Measurements from ENCODE around the gene KCNIP4. TPM values are rescaled to one million over a fixed set of nuclear protein-coding genes. Genes with fewer than 3 reads are reported as not detected.

Gene KCNIP4
- total RNA-seq, 6 experiments from 2014 or later = not detected

GRCh38 chr4:21792736-21793135 is 155.8 kb downstream of the KCNIP4 start:
- ATAC-seq (no peak), DNase-seq (no peak)
- H3K27me3 ChIP-seq = no peaks in the 10 kb centered on the region
- H3K36me3 ChIP-seq = no peaks in the 10 kb centered on the region
- H3K9me3 ChIP-seq = no peaks in the 10 kb centered on the region
- H3K4me1 ChIP-seq = no peaks in the 10 kb centered on the region
- no peak overlapping the region for H3K4me3 ChIP-seq
- TF ChIP-seq, protein P1, sequence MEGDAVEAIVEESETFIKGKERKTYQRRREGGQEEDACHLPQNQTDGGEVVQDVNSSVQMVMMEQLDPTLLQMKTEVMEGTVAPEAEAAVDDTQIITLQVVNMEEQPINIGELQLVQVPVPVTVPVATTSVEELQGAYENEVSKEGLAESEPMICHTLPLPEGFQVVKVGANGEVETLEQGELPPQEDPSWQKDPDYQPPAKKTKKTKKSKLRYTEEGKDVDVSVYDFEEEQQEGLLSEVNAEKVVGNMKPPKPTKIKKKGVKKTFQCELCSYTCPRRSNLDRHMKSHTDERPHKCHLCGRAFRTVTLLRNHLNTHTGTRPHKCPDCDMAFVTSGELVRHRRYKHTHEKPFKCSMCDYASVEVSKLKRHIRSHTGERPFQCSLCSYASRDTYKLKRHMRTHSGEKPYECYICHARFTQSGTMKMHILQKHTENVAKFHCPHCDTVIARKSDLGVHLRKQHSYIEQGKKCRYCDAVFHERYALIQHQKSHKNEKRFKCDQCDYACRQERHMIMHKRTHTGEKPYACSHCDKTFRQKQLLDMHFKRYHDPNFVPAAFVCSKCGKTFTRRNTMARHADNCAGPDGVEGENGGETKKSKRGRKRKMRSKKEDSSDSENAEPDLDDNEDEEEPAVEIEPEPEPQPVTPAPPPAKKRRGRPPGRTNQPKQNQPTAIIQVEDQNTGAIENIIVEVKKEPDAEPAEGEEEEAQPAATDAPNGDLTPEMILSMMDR (IDR thresholded peaks at IDR 0.05) = no peak
- TF ChIP-seq POLR2A (IDR thresholded peaks at IDR 0.05) = no peak
- H3K27ac ChIP-seq = no peak overlapping the region
- intact Hi-C loops (cut with DNase I) = loop anchor here in 1 of 2 donors (10.0 kb wide), 1 partner anchor 592 kb away; no protein-coding TSS in a partner anchor

- WGBS (ENCODE audit: insufficient coverage, low coverage, low lambda C conversion rate, missing lambda C conversion rate) = 25% methylated on average over 4 of the region's 4 CpGs
- DNase-seq = no peak
These were observed 158.0 kb downstream of the KCNIP4 start for GRCh38 chr4:21790438-21791029.

GRCh38 chr4:21780148-21780547 is 168.4 kb downstream of the KCNIP4 start:
- no peaks in the 10 kb centered on the region for H3K36me3 ChIP-seq
- TF ChIP-seq, protein P1 (IDR thresholded peaks at IDR 0.05) = no peak
- TF ChIP-seq POLR2A (IDR thresholded peaks at IDR 0.05) = no peak
- no peak overlapping the region for H3K4me3 ChIP-seq
- H3K9me3 ChIP-seq = no peaks in the 10 kb centered on the region
- H3K27ac ChIP-seq = no peak overlapping the region
- DNase-seq = no peak
- no peaks in the 10 kb centered on the region for H3K27me3 ChIP-seq
- intact Hi-C loops (cut with DNase I) = no loop called here
- H3K4me1 ChIP-seq = peaks cover 0 to 5% (median 0%) of the 10 kb centered on the region in 4 donors
- ATAC-seq = peak in 1 of 4 donors; percentile 54

More at GRCh38 chr4:21790438-21791029, 158.0 kb downstream of the KCNIP4 start:
- ATAC-seq = no peak
- H3K9me3 ChIP-seq = no peaks in the 10 kb centered on the region
- no peaks in the 10 kb centered on the region for H3K27me3 ChIP-seq
- H3K36me3 ChIP-seq = no peaks in the 10 kb centered on the region
- H3K27ac ChIP-seq = no peak overlapping the region
- intact Hi-C loops (cut with DNase I) = loop anchor here in 1 of 2 donors (10.0 kb wide), 1 partner anchor 594 kb away; no protein-coding TSS in a partner anchor
- H3K4me1 ChIP-seq = no peaks in the 10 kb centered on the region
- TF ChIP-seq, protein P1 (IDR thresholded peaks at IDR 0.05) = peak; percentile 20 to 57 (median 50)
- no peak for TF ChIP-seq POLR2A (IDR thresholded peaks at IDR 0.05)
- H3K4me3 ChIP-seq = no peak overlapping the region

GRCh38 chr4:21778702-21779101 is 169.9 kb downstream of the KCNIP4 start:
- Histone ChIP-seq H3K4me3 (no peak overlapping the region), H3K9me3 (no peaks in the 10 kb centered on the region), H3K27me3 (no peaks in the 10 kb centered on the region), H3K36me3 (no peaks in the 10 kb centered on the region), H3K27ac (no peak overlapping the region), H3K4me1 (peaks cover 0 to 5% (median 0%) of the 10 kb centered on the region in 4 donors)
- 26% methylated on average over 2 of the region's 2 CpGs for WGBS (ENCODE audit: insufficient coverage, low coverage, low lambda C conversion rate, missing lambda C conversion rate)
- peak; percentile 40 to 76 (median 56) for ATAC-seq
- intact Hi-C loops (cut with DNase I) = no loop called here
- no peak for DNase-seq
- TF ChIP-seq POLR2A (IDR thresholded peaks at IDR 0.05) = no peak
- TF ChIP-seq, protein P1 (IDR thresholded peaks at IDR 0.05) = no peak
